ENCODE results near the gene TNP2. TPM values are rescaled to one million over a fixed set of nuclear protein-coding genes. Genes with fewer than 3 reads are reported as not detected.

Gene TNP2
- not detected in 2 replicates for total RNA-seq (2011; cell fraction: chromatin; rRNA removed; ENCODE audit: low replicate concordance)
- not detected in 2 replicates for total RNA-seq (2011; cell fraction: nucleolus; rRNA removed)
- not detected in 2 replicates for total RNA-seq (2011; cell fraction: nucleoplasm; rRNA removed)
- total RNA-seq (2014; rRNA removed), result not detected in 2 replicates
- total RNA-seq (2014; rRNA removed; fragmentation: Illumina TruSeq; extraction: Trizol), result not detected in 2 replicates
- not detected in 2 replicates for total RNA-seq (2015; rRNA removed; fragmentation: Illumina TruSeq; extraction: Trizol)
- not detected in 2 replicates for total RNA-seq (2021)
- polyA plus RNA-seq (2011; rRNA removed), result not detected in 2 replicates
- polyA plus RNA-seq (2011; cell fraction: cytosol; rRNA removed), result not detected in 2 replicates
- polyA plus RNA-seq (2011; cell fraction: nucleus; rRNA removed), result not detected in 2 replicates
- not detected in 2 replicates for polyA plus RNA-seq (2012)
- not detected in 2 replicates for polyA plus RNA-seq (2014; fragmentation: Illumina TruSeq; extraction: Trizol)
- polyA plus RNA-seq (2014; fragmentation: Nextera tagmentation; extraction: Ambion mirVana), result not detected
- not detected in 2 replicates for polyA plus RNA-seq (2014; rRNA removed)
- polyA minus RNA-seq (2011; rRNA and poly(A)+ RNA removed), result not detected in 2 replicates
- not detected in 2 replicates for polyA minus RNA-seq (2011; cell fraction: cytosol; rRNA and poly(A)+ RNA removed)
- polyA minus RNA-seq (2011; cell fraction: nucleus; rRNA and poly(A)+ RNA removed), result not detected in 2 replicates
- not detected for Bru-seq, nascent RNA
- not detected for BruChase-seq, experiment 1, labeled RNA remaining after a 2-hour chase
- BruChase-seq, experiment 2, labeled RNA remaining after a 6-hour chase, result not detected
- long read RNA-seq, experiment 1, result 0 reads
- long read RNA-seq, experiment 2, result 0 reads
- long read RNA-seq, experiment 3, result 0 reads

DNA sequence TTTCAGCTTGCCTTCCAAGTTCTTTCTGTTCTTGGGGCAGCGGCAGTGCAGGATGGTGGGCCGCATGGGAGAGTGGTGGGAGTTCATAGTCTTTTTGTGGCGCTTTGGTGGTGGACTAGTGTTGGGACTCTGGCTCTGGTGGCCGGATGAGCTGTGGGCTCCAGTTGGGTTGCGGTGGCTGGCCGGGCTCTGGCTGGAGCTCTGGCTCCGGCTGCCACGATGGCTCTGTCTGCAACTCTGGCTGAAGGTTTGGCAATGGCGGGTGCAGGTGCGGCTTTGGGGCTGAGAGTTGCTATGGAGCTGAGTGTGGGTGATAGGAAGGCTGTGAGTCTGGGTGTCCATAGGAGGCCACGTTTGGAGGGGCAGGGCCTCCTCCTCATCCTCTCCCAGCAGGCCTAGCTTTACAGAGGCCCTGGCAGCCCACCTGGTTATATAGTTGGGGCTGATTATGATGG lies at the start of gene TNP2:
TSS of gene TNP2 (minus strand) at position 405 of the 455 bp plus-strand sequence. CDS start at position 342, 63 bp downstream.
- ATAC-seq, result no peak
- Histone ChIP-seq H3K36me3 (ENCODE audit: control insufficient read depth, insufficient read depth, low read length) (no peaks in the 10 kb centered on the region), H3K4me2 (ENCODE audit: insufficient read depth, low read length) (no peak within 1 kb of the TSS), H3K9me1 (ENCODE audit: control insufficient read depth, insufficient read depth, low read length) (no peaks in the 10 kb centered on the region), H3K27ac (ENCODE audit: extremely low read depth, low read depth, low read length) (no peak within 1 kb of the TSS), H2AFZ (ENCODE audit: low read depth, low read length) (no peak within 1 kb of the TSS), H3K9ac (ENCODE audit: insufficient read depth in 1 of 2, low read depth in 2 of 2, low read length in 2 of 2) (no peak within 1 kb of the TSS), H3K4me1 (replicated peaks in 1 of 2; ENCODE audit: control insufficient read depth in 2 of 2, insufficient read depth in 2 of 2, low read length in 2 of 2) (peaks cover 0 to 13% of the 10 kb centered on the region in 2 experiments; a peak in 2 of 5 replicates), H4K20me1 (replicated peaks; ENCODE audit: control insufficient read depth, insufficient read depth, low read length) (no peaks in the 10 kb centered on the region), H3K4me3 (no peak within 1 kb of the TSS), H3K79me2 (ENCODE audit: control insufficient read depth, insufficient read depth, low read length) (no peaks in the 10 kb centered on the region), H3K9me3 (replicated peaks; ENCODE audit: control insufficient read depth, insufficient read depth, low read depth, low read length) (no peaks in the 10 kb centered on the region; the same call in 1 of the 2 replicates), H3K27me3 (ENCODE audit: control insufficient read depth in 2 of 2, insufficient read depth in 2 of 2, low read length in 2 of 2) (peaks cover 7 to 27% of the 10 kb centered on the region in 2 experiments; a peak in 4 of 5 replicates)
- CTCF ChIA-PET (ENCODE audit: low intra/inter-chr PET ratio), result no interaction called here
- no TSS peak for BruUV-seq (replicated peaks)
- no peak for FAIRE-seq
- in situ Hi-C loops (cut with MboI), result no loop called here
- POLR2A ChIA-PET, result interaction anchor here (0.6 to 1.8 kb wide), 4 partner anchors 11 to 329 kb away, joined by 3 to 8 read pairs (median 3); partner anchors contain the start of gene SOCS1
- WGBS (ENCODE audit: insufficient coverage, low coverage, missing lambda C conversion rate), result 29% methylated on average over 10 of the region's 11 CpGs
- TF ChIP-seq GTF2A2 (tag; IDR thresholded peaks at IDR 0.05) (no peak), PHF21A (IDR thresholded peaks at IDR 0.05; ENCODE audit: borderline replicate concordance, low read depth) (no peak), ESRRB (CRISPR knock-in tag; IDR thresholded peaks at IDR 0.05; ENCODE audit: borderline replicate concordance) (no peak)
- TF ChIP-seq, protein P1, sequence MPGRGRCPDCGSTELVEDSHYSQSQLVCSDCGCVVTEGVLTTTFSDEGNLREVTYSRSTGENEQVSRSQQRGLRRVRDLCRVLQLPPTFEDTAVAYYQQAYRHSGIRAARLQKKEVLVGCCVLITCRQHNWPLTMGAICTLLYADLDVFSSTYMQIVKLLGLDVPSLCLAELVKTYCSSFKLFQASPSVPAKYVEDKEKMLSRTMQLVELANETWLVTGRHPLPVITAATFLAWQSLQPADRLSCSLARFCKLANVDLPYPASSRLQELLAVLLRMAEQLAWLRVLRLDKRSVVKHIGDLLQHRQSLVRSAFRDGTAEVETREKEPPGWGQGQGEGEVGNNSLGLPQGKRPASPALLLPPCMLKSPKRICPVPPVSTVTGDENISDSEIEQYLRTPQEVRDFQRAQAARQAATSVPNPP (IDR thresholded peaks at IDR 0.05; ENCODE audit: borderline replicate concordance, insufficient read depth, insufficient read length), result no peak
- TF ChIP-seq, protein P2, sequence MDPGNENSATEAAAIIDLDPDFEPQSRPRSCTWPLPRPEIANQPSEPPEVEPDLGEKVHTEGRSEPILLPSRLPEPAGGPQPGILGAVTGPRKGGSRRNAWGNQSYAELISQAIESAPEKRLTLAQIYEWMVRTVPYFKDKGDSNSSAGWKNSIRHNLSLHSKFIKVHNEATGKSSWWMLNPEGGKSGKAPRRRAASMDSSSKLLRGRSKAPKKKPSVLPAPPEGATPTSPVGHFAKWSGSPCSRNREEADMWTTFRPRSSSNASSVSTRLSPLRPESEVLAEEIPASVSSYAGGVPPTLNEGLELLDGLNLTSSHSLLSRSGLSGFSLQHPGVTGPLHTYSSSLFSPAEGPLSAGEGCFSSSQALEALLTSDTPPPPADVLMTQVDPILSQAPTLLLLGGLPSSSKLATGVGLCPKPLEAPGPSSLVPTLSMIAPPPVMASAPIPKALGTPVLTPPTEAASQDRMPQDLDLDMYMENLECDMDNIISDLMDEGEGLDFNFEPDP (CRISPR knock-in tag; IDR thresholded peaks at IDR 0.05), result no peak
- intact Hi-C loops (cut with micrococcal nuclease), result no loop called here
- DNase-seq (ENCODE audit: extremely low read depth in 1 of 4, low spot score in 3 of 4), result no peak

Data from K562 (cell line).